PC-3 (cell line): ENCODE measurements around the gene PLSCR4. TPM values are rescaled to one million over a fixed set of nuclear protein-coding genes. Genes with fewer than 3 reads are reported as not detected.

Source experiments
- ATAC-seq: fragments of 200-7000 bp; cut with Tn5 transposase; 2 replicates; pipeline ENCODE4 v1.9.1; 2020; ENCODE audit warnings: mild to moderate bottlenecking, moderate library complexity
- BruUV-seq: library from RNA; stranded (reverse); fragments of 400-500 nt; replicated peaks from 2 replicates; lab custom pipeline; 2021; lab: Mats Ljungman, UMichigan
- CTCF ChIA-PET: fragments of 300-600 bp; sonication (Branson Sonifier 250); formaldehyde crosslinking; loops from one replicate; lab custom pipeline; 2022; ENCODE audit warnings: antibody characterized with exemption; lab: Charles Lee
- POLR2A ChIA-PET: fragments of 300-600 bp; sonication (Branson Sonifier 250); formaldehyde crosslinking; loops from one replicate; lab custom pipeline; 2022; ENCODE audit warnings: antibody characterized with exemption; ENCODE audit not compliant: unreplicated experiment; lab: Charles Lee
- DNase-seq: peaks from one replicate; pipeline ENCODE4 v3.0.0-alpha.2; 2015
- H2AFZ ChIP-seq: fragments of 300-600 bp; sonication (generic); 2 replicates; pipeline ENCODE4 v1.6.0; 2016; ENCODE audit warnings: antibody characterized with exemption, low read length
- H3F3A ChIP-seq: fragments of 300-600 bp; sonication (generic); one replicate; pipeline ENCODE4 v1.6.0; 2017; ENCODE audit warnings: antibody characterized with exemption, low read length, control low read depth, mild to moderate bottlenecking; ENCODE audit not compliant: unreplicated experiment
- H3K27ac ChIP-seq: fragments of 300-600 bp; sonication (generic); 2 replicates; pipeline ENCODE4 v1.5.1; 2016; ENCODE audit warnings: mild to moderate bottlenecking, low read length
- H3K27me3 ChIP-seq: fragments of 300-600 bp; sonication (generic); 2 replicates; pipeline ENCODE4 v1.6.1; 2016; ENCODE audit warnings: low read length, mixed read lengths
- H3K36me3 ChIP-seq: fragments of 300-600 bp; sonication (generic); 2 replicates; pipeline ENCODE4 v1.6.1; 2016; ENCODE audit warnings: low read depth, mixed run types, low read length, mixed read lengths
- H3K4me1 ChIP-seq: fragments of 300-600 bp; sonication (generic); 2 replicates; pipeline ENCODE4 v1.5.1; 2016; ENCODE audit warnings: low read length; ENCODE audit not compliant: insufficient read depth
- H3K4me2 ChIP-seq: fragments of 300-600 bp; sonication (generic); 2 replicates; pipeline ENCODE4 v1.6.0; 2016; ENCODE audit warnings: low read length
- H3K4me3 ChIP-seq: fragments of 300-600 bp; sonication (generic); 2 replicates; pipeline ENCODE4 v1.5.1; 2016; ENCODE audit warnings: mild to moderate bottlenecking, low read length, mixed read lengths
- H3K79me2 ChIP-seq: fragments of 300-600 bp; sonication (generic); 2 replicates; pipeline ENCODE4 v1.6.1; 2017; ENCODE audit warnings: low read length, mixed read lengths
- H3K9ac ChIP-seq: fragments of 300-600 bp; sonication (generic); 2 replicates; pipeline ENCODE4 v1.6.0; 2016; ENCODE audit warnings: mild to moderate bottlenecking, low read length
- H3K9me2 ChIP-seq: fragments of 300-600 bp; sonication (generic); replicated peaks from 2 replicates; pipeline ENCODE4 v1.6.1; 2016; ENCODE audit warnings: mixed run types, low read length, mixed read lengths
- H3K9me3 ChIP-seq: fragments of 300-600 bp; sonication (generic); 2 replicates; pipeline ENCODE4 v1.6.1; 2016; ENCODE audit warnings: low read length, mixed read lengths
- H4K20me1 ChIP-seq: fragments of 300-600 bp; sonication (generic); 2 replicates; pipeline ENCODE4 v1.6.1; 2016; ENCODE audit warnings: low read length, mixed read lengths
- EZH2 ChIP-seq: fragments of 300-600 bp; sonication (generic); IDR thresholded peaks from one replicate; pipeline ENCODE4 v1.6.1; 2017; ENCODE audit warnings: antibody characterized with exemption, mild to moderate bottlenecking, low read length; ENCODE audit not compliant: unreplicated experiment
- EZH2phosphoT487 ChIP-seq: fragments of 300-600 bp; sonication (generic); IDR thresholded peaks from 2 replicates; pipeline ENCODE4 v1.6.1; 2018; ENCODE audit warnings: mild to moderate bottlenecking, antibody characterized with exemption, low read length, borderline replicate concordance
- intact Hi-C: fragments of 100-400 bp; cut with micrococcal nuclease; formaldehyde crosslinking; loops from 2 replicates; pipeline ENCODE4 v1.9.0; 2023
- total RNA-seq: library from RNA; depleted of rRNA; stranded (reverse); fragments of >200 nt; gene quantifications from 2 replicates; pipeline ENCODE4 v1.2.3, GENCODE V29; 2014
- TF ChIP-seq, protein P1 (sequence below): fragments of 300-600 bp; sonication (generic); conservative IDR thresholded peaks from 2 replicates; pipeline ENCODE4 v1.5.1; 2017; ENCODE audit warnings: antibody characterized with exemption, low read depth, mild to moderate bottlenecking, low read length

Gene PLSCR4
- total RNA-seq, 1 experiment from 2014 or later, result 0.84 TPM

DNA sequence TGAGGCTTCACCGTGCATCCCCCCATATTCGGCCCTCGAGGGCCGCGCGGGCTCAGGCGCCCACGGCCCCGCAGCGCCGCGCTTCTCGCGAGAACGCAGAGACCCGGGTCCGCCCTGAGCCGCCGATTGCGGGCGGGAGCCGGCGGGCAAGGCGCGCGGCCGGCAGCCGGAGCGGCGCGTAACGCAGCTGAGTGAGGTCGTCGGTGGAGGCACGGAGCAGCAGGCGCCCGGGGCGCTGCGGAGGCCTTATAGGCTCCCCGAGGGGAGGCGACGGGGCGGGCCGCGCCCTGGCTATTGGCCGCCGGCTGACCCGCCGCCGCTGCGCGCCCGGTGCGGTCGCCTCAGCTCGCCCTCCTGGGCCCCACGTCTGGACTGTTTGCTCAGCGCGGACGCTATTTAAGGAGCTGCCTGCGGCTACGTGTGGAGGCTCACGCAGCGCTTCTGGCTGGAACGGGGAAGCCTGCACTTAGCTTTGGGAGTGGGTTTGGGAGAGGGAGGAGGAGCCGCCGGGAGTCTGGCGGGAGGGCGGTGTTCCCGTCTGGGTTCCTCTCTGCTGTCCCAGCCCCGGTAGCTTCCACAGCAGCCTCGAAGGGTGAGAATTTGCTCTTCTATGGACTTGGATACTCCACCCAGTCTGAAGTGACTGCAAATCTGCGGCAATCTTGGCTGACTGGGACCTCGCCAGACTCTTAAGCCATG is 89.8 kb downstream of the PLSCR4 start, which contains the start of gene PLOD2:
Gene PLOD2 (minus strand): TSS at position 221 of the 699 bp plus-strand sequence. CDS start 195 bp downstream, at position 26.
- H3K36me3 ChIP-seq, result 0 out of 2 replicates have a peak, but pooled peaks cover 4% of the 10 kb centered on the region
- DNase-seq (peak; percentile 97), ATAC-seq (peak; percentile 57)
- peaks cover 70% of the 10 kb centered on the region for H3K4me1 ChIP-seq
- peak within 1 kb of the TSS; percentile 79 for H3K4me3 ChIP-seq
- peak within 1 kb of the TSS; percentile 86 for H3K9ac ChIP-seq
- POLR2A ChIA-PET, result interaction anchor here (0.5 to 1.7 kb wide), 5 partner anchors 27 to 1181 kb away, joined by 3 to 4 read pairs (median 4); no protein-coding TSS in a partner anchor
- peak within 1 kb of the TSS; percentile 70 for H2AFZ ChIP-seq
- peak within 1 kb of the TSS; percentile 89 for H3K27ac ChIP-seq
- no peaks in the 10 kb centered on the region for H3K9me2 ChIP-seq
- peak within 1 kb of the TSS; percentile 97 for H3K4me2 ChIP-seq
- H3F3A ChIP-seq, result peaks cover 12% of the 10 kb centered on the region
- no TSS peak for BruUV-seq
- CTCF ChIA-PET, result interaction anchor here (0.8 to 2.2 kb wide), 3 partner anchors 26 to 96 kb away, joined by 3 to 10 read pairs (median 6); no protein-coding TSS in a partner anchor
- H3K27me3 ChIP-seq, result no peaks in the 10 kb centered on the region
- TF ChIP-seq EZH2phosphoT487 (peak; percentile 78), EZH2 (no peak)
- peaks cover 39% of the 10 kb centered on the region for H4K20me1 ChIP-seq
- H3K79me2 ChIP-seq, result peaks cover 76% of the 10 kb centered on the region
- no peaks in the 10 kb centered on the region for H3K9me3 ChIP-seq
- intact Hi-C loops, result loop anchor here (1.0 kb wide), 2 partner anchors 28 to 96 kb away; no protein-coding TSS in a partner anchor

GRCh38 chr3:146160321-146160963 is 90.5 kb downstream of the PLSCR4 start:
- H3K27ac ChIP-seq, result peak overlapping the region; percentile 89
- 0 out of 2 replicates have a peak, but pooled peaks cover 4% of the 10 kb centered on the region for H3K36me3 ChIP-seq
- peak; percentile 88 for DNase-seq
- POLR2A ChIA-PET, result interaction anchor here (0.9 to 1.7 kb wide), 2 partner anchors 28 to 36 kb away, joined by 4 read pairs; no protein-coding TSS in a partner anchor
- no peaks in the 10 kb centered on the region for H3K9me2 ChIP-seq
- peak overlapping the region; percentile 86 for H3K9ac ChIP-seq
- H3K27me3 ChIP-seq, result no peaks in the 10 kb centered on the region
- intact Hi-C loops, result loop anchor here (1.0 kb wide), 1 partner anchor 95 kb away; no protein-coding TSS in a partner anchor
- peak overlapping the region; percentile 70 for H2AFZ ChIP-seq
- no TSS peak for BruUV-seq
- peak overlapping the region; percentile 97 for H3K4me2 ChIP-seq
- peak overlapping the region; percentile 79 for H3K4me3 ChIP-seq
- peak; percentile 23 for ATAC-seq
- H3K79me2 ChIP-seq, result peaks cover 83% of the 10 kb centered on the region
- peaks cover 45% of the 10 kb centered on the region for H4K20me1 ChIP-seq
- CTCF ChIA-PET, result interaction anchor here (0.6 to 2.2 kb wide), 3 partner anchors 50 to 95 kb away, joined by 3 to 10 read pairs (median 5); no protein-coding TSS in a partner anchor
- peaks cover 69% of the 10 kb centered on the region for H3K4me1 ChIP-seq
- TF ChIP-seq, protein P1, sequence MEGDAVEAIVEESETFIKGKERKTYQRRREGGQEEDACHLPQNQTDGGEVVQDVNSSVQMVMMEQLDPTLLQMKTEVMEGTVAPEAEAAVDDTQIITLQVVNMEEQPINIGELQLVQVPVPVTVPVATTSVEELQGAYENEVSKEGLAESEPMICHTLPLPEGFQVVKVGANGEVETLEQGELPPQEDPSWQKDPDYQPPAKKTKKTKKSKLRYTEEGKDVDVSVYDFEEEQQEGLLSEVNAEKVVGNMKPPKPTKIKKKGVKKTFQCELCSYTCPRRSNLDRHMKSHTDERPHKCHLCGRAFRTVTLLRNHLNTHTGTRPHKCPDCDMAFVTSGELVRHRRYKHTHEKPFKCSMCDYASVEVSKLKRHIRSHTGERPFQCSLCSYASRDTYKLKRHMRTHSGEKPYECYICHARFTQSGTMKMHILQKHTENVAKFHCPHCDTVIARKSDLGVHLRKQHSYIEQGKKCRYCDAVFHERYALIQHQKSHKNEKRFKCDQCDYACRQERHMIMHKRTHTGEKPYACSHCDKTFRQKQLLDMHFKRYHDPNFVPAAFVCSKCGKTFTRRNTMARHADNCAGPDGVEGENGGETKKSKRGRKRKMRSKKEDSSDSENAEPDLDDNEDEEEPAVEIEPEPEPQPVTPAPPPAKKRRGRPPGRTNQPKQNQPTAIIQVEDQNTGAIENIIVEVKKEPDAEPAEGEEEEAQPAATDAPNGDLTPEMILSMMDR, result peak; percentile 64
- TF ChIP-seq EZH2, result no peak
- H3K9me3 ChIP-seq, result no peaks in the 10 kb centered on the region
- H3F3A ChIP-seq, result peaks cover 6% of the 10 kb centered on the region
